Smooth muscle cell (in vitro differentiated cells): ENCODE measurements around the gene SUGP1. TPM values are rescaled to one million over a fixed set of nuclear protein-coding genes. Genes with fewer than 3 reads are reported as not detected.

Source experiments
- DNase-seq: peaks from one replicate; lab custom pipeline; 2025; ENCODE audit not compliant: unreplicated experiment; lab: John Stamatoyannopoulos, UW
- H2AFZ ChIP-seq: fragments of 200-600 bp; sonication (generic); 2 replicates; pipeline ENCODE4 v1.6.0; 2016; ENCODE audit warnings: antibody characterized with exemption, low read depth, mild to moderate bottlenecking
- H3F3A ChIP-seq: fragments of 200-600 bp; sonication (generic); 2 replicates; pipeline ENCODE4 v1.6.0; 2017; ENCODE audit warnings: antibody characterized with exemption, low read depth
- H3K27ac ChIP-seq: fragments of 200-600 bp; sonication (generic); 2 replicates; pipeline ENCODE4 v1.5.1; 2016; ENCODE audit warnings: low read depth, mild to moderate bottlenecking
- H3K27me3 ChIP-seq: fragments of 200-600 bp; sonication (generic); 2 replicates; pipeline ENCODE4 v1.6.1; 2016; ENCODE audit warnings: low read depth, mild to moderate bottlenecking
- H3K36me3 ChIP-seq: fragments of 200-600 bp; sonication (generic); 2 replicates; pipeline ENCODE4 v1.5.1; 2016; ENCODE audit warnings: low read depth
- H3K4me1 ChIP-seq: fragments of 200-600 bp; sonication (generic); 2 replicates; pipeline ENCODE4 v1.5.1; 2016; ENCODE audit warnings: low read depth
- H3K4me2 ChIP-seq: fragments of 200-600 bp; sonication (generic); 2 replicates; pipeline ENCODE4 v1.6.0; 2016; ENCODE audit warnings: mild to moderate bottlenecking
- H3K4me3 ChIP-seq: fragments of 200-600 bp; sonication (generic); 2 replicates; pipeline ENCODE4 v1.5.1; 2016; ENCODE audit warnings: mild to moderate bottlenecking
- H3K79me2 ChIP-seq: fragments of 200-600 bp; sonication (generic); 2 replicates; pipeline ENCODE4 v1.6.0; 2016; ENCODE audit warnings: low read depth, mild to moderate bottlenecking
- H3K9ac ChIP-seq: fragments of 200-600 bp; sonication (generic); 2 replicates; pipeline ENCODE4 v1.6.0; 2016; ENCODE audit warnings: low read depth
- H3K9me3 ChIP-seq: fragments of 200-600 bp; sonication (generic); replicated peaks from 2 replicates; pipeline ENCODE4 v1.5.1; 2016; ENCODE audit warnings: low read depth
- H4K20me1 ChIP-seq: fragments of 200-600 bp; sonication (generic); 2 replicates; pipeline ENCODE4 v1.6.0; 2016; ENCODE audit warnings: low read depth
- WGBS: methylation state at CpG from one replicate; pipeline ENCODE4 v1.1.7; 2016; ENCODE audit warnings: low lambda C conversion rate; 5-methylcytosine and 5-hydroxymethylcytosine counted together
- polyA plus RNA-seq: library from polyadenylated mRNA; unstranded; fragments of >200 nt; fragmentation: Nextera tagmentation; extraction: Ambion mirVana; gene quantifications from 2 replicates; pipeline ENCODE4 v1.2.1, GENCODE V29; 2016
- total RNA-seq: library from RNA; depleted of rRNA; stranded (reverse); fragments of >200 nt; gene quantifications from 2 replicates; pipeline ENCODE4 v1.2.3, GENCODE V29; 2014
- TF ChIP-seq, protein P1 (sequence below): fragments of 200-600 bp; sonication (generic); IDR thresholded peaks from 2 replicates; pipeline ENCODE4 v1.5.1; 2017; ENCODE audit warnings: borderline replicate concordance, mild to moderate bottlenecking, antibody characterized with exemption; ENCODE audit not compliant: insufficient read depth, poor library complexity, severe bottlenecking

SUGP1 gene
- total and polyA plus RNA-seq, 2 experiments from 2014 or later: 19.9 to 54.1 TPM

DNA sequence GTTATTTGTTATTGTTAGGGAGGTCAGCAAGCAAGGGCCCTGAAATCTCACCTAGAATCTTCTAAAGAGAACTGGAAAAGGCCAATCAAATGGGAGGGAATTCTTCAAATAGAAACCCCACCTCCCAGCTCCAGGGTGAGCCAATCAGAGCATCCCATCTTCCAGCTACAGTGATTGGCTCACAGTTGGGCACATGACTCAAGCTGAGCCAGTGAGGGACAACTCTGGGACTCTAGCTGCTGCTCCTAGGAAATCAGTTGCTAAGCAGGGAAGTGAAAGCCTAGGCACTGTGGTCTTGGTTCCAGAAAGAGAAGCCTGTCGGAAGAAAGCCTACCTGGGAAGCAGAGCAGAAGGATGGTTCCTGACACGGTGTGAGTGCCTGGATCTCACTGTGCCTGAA, 60.6 kb downstream of the SUGP1 start:
- no peak for DNase-seq
- Histone ChIP-seq H3K27me3 (peaks cover 46% of the 10 kb centered on the region), H3K36me3 (no peaks in the 10 kb centered on the region), H3F3A (no peaks in the 10 kb centered on the region), H3K4me2 (no peak overlapping the region), H3K4me3 (no peak overlapping the region), H3K9ac (no peak overlapping the region), H4K20me1 (no peaks in the 10 kb centered on the region), H3K9me3 (no peaks in the 10 kb centered on the region), H3K27ac (no peak overlapping the region), H3K79me2 (no peaks in the 10 kb centered on the region), H3K4me1 (peaks cover 3% of the 10 kb centered on the region), H2AFZ (no peak overlapping the region)
- TF ChIP-seq, protein P1, sequence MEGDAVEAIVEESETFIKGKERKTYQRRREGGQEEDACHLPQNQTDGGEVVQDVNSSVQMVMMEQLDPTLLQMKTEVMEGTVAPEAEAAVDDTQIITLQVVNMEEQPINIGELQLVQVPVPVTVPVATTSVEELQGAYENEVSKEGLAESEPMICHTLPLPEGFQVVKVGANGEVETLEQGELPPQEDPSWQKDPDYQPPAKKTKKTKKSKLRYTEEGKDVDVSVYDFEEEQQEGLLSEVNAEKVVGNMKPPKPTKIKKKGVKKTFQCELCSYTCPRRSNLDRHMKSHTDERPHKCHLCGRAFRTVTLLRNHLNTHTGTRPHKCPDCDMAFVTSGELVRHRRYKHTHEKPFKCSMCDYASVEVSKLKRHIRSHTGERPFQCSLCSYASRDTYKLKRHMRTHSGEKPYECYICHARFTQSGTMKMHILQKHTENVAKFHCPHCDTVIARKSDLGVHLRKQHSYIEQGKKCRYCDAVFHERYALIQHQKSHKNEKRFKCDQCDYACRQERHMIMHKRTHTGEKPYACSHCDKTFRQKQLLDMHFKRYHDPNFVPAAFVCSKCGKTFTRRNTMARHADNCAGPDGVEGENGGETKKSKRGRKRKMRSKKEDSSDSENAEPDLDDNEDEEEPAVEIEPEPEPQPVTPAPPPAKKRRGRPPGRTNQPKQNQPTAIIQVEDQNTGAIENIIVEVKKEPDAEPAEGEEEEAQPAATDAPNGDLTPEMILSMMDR: no peak
- 63% methylated on average over 2 of the region's 2 CpGs for WGBS

DNA sequence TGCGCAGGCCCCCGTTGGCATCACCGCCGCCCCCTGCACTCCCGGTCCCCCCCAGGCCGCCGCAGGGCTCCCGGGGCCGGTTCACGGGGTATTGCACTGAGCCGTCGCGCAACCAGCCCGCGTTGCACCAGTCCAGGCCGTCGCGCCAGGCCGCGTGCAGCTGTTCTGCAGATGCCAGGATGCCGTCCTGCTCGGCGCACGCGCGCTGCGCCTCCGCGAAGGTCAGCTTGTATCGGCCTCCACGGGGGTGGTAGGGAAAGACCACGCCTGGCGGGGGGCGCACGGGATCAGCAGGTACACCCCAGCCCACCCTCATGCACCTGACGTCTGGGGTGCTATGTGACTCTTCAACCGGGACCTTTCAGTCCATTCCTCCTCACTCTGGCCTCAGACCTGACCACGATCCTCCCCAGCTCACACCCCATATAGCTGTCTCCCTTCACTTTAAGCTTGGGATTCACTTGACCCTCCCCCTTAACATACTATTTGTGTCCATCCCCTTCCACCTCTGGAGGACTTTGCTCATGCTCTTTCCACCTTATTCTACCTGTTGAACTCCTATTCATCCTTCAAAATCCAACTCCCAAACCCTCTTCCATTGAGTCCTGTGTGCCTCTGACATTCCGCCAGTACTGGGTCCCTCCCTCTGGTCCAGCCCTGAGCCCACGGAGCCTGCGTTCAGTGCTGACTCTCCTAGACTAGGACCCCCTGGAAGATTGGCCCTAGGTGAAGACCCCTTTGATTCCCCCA, 61.5 kb downstream of the SUGP1 start:
- no peaks in the 10 kb centered on the region for H3F3A ChIP-seq
- H3K9me3 ChIP-seq: no peaks in the 10 kb centered on the region
- no peaks in the 10 kb centered on the region for H4K20me1 ChIP-seq
- no peak overlapping the region for H2AFZ ChIP-seq
- H3K79me2 ChIP-seq: no peaks in the 10 kb centered on the region
- peaks cover 3% of the 10 kb centered on the region for H3K4me1 ChIP-seq
- peaks cover 45% of the 10 kb centered on the region for H3K27me3 ChIP-seq
- no peak for DNase-seq
- no peak overlapping the region for H3K27ac ChIP-seq
- no peak overlapping the region for H3K4me2 ChIP-seq
- WGBS: 97% methylated on average over 17 of the region's 41 CpGs
- TF ChIP-seq, protein P1: no peak
- H3K36me3 ChIP-seq: no peaks in the 10 kb centered on the region
- no peak overlapping the region for H3K9ac ChIP-seq
- H3K4me3 ChIP-seq: no peak overlapping the region

DNA sequence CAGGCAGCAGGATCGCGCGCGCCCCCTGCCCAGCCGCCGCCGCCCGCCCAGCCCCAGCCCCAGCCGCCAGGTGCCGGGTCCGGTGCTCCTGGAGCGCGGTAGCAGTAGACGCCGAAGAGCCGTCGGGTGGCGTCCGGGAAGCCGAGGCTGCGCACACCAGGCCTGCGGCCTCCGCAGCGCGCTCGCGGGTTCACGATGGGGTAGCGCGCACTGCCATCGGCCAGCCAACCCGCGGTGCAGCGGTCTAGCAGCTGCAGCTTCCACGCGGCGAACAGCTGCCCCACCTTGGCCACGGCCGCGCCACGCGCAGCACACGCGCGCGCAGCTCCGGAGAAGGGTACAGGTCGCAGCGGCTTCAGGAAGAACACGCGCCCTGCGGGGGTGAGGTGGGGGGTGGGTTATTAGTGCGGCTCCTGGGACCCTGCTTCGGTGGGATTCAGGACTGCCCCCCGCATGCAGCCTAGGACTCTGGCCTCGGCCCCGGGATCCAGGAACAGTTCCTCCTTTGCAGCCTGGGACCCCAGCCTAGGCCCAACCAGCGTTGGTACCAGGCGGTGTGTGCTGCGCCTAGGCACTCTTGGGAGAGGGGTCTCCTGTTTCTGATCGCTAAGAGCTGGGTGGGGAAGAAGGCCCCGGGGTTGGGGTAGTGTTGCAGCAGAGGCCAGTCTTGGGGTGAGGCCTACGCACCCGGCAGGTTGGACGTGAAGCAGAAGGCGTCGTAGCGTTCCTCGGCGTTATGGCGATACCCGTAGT, 62.3 kb downstream of the SUGP1 start:
- no peaks in the 10 kb centered on the region for H3K79me2 ChIP-seq
- no peaks in the 10 kb centered on the region for H3F3A ChIP-seq
- H3K4me3 ChIP-seq: no peak overlapping the region
- 97% methylated on average over 51 of the region's 72 CpGs for WGBS
- no peaks in the 10 kb centered on the region for H4K20me1 ChIP-seq
- H3K27ac ChIP-seq: no peak overlapping the region
- H3K27me3 ChIP-seq: peaks cover 40% of the 10 kb centered on the region
- no peak overlapping the region for H2AFZ ChIP-seq
- TF ChIP-seq, protein P1: no peak
- DNase-seq: no peak
- no peak overlapping the region for H3K4me2 ChIP-seq
- H3K4me1 ChIP-seq: peaks cover 3% of the 10 kb centered on the region
- H3K9ac ChIP-seq: no peak overlapping the region
- no peaks in the 10 kb centered on the region for H3K36me3 ChIP-seq
- H3K9me3 ChIP-seq: no peaks in the 10 kb centered on the region

DNA sequence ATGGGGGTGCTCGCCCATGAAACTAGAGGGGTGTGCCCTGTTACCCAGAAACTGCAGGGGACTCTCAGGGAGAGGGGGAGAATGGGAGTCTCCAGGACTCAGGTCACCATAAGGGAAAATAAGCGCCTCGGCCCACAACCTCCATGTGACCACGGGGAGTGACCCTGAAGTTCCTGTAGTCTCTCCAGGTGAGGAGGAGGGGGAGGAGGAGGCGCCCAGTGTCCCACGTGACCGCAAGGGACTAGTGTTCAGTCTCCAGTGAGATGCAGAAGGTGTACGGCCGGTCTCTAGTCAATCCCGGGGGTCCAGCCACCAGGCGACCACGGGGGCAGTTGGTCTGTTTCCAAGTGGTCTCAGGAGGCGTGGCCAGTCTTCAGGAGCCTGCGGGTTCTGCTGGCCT, 63.2 kb downstream of the SUGP1 start:
- no peak overlapping the region for H3K4me3 ChIP-seq
- H3K79me2 ChIP-seq: no peaks in the 10 kb centered on the region
- H3K4me2 ChIP-seq: no peak overlapping the region
- TF ChIP-seq, protein P1: no peak
- WGBS: 91% methylated on average over 14 of the region's 14 CpGs
- H3K27ac ChIP-seq: no peak overlapping the region
- H3K36me3 ChIP-seq: no peaks in the 10 kb centered on the region
- no peak overlapping the region for H2AFZ ChIP-seq
- H3K4me1 ChIP-seq: peaks cover 3% of the 10 kb centered on the region
- no peaks in the 10 kb centered on the region for H4K20me1 ChIP-seq
- H3K27me3 ChIP-seq: peaks cover 40% of the 10 kb centered on the region
- no peak overlapping the region for H3K9ac ChIP-seq
- DNase-seq: no peak
- H3K9me3 ChIP-seq: no peaks in the 10 kb centered on the region
- H3F3A ChIP-seq: no peaks in the 10 kb centered on the region
